K562 (cell line): Measurements from ENCODE around the gene MAGIX. TPM values are rescaled to one million over a fixed set of nuclear protein-coding genes. Genes with fewer than 3 reads are reported as not detected.
"Not testable (repeated sequence)": the region's sequence is repeated elsewhere in the genome, so short reads cannot be mapped to it uniquely, and the experiment has no call there.

Experiments used
- FOSL1 ChIP-seq: fragments of 200-800 bp; sonication (Bioruptor generic); conservative IDR thresholded peaks from 2 replicates; pipeline ENCODE4 v1.6.1; 2016; ENCODE audit warnings: missing genetic modification characterization, missing compliant biosample characterization
- KDM1A ChIP-seq, 2 experiments: fragments of 450-650 bp; IDR thresholded peaks; 2 replicates each; pipeline ENCODE4 v1.6.1; 2016; ENCODE audit warnings: mild to moderate bottlenecking in 2 of 2
- NR2C2 ChIP-seq, 2 experiments: fragments of 200-800 bp in 1 of 2; sonication (Bioruptor generic) in 1 of 2; sonication (generic) in 1 of 2; formaldehyde crosslinking in 1 of 2; IDR thresholded peaks; 2 replicates each; pipeline versions ENCODE4 v1.6.1 to v1.8.0; 2016 to 2022; ENCODE audit warnings: mild to moderate bottlenecking in 1 of 2, missing compliant biosample characterization in 1 of 2, missing genetic modification characterization in 1 of 2, missing genetic modification reagents in 1 of 2
- SMARCC2 ChIP-seq: fragments of 450-650 bp; IDR thresholded peaks from 2 replicates; pipeline ENCODE4 v1.6.1; 2017; ENCODE audit warnings: antibody characterized with exemption, moderate library complexity, mild to moderate bottlenecking, low read depth
- YY1 ChIP-seq, 3 experiments: IDR thresholded peaks; 2 replicates each; pipeline ENCODE4 v1.6.1; 2011; ENCODE audit warnings: low read length in 2 of 3, mild to moderate bottlenecking in 2 of 3, moderate library complexity in 2 of 3, borderline replicate concordance in 1 of 3, control low read depth in 1 of 3, low read depth in 1 of 3; ENCODE audit not compliant: insufficient read depth in 3 of 3, insufficient replicate concordance in 2 of 3, control insufficient read depth in 1 of 3, insufficient read length in 1 of 3; ENCODE audit errors: extremely low read depth in 1 of 3
- ZBTB7A ChIP-seq: IDR thresholded peaks from 2 replicates; pipeline ENCODE4 v1.6.1; 2011; ENCODE audit warnings: low read depth, mild to moderate bottlenecking, low read length, moderate library complexity, borderline replicate concordance; ENCODE audit not compliant: control insufficient read depth
- polyA plus RNA-seq, 8 experiments: library from polyadenylated mRNA; depleted of rRNA in 4 of 8; stranded (reverse) in 5 of 8; unstranded in 3 of 8; fragments of >200 nt; fragmentation: Nextera tagmentation in 2 of 8; fragmentation: Illumina TruSeq in 1 of 8; extraction: Ambion mirVana in 2 of 8; extraction: Trizol in 1 of 8; gene quantifications; 2 replicates each; pipeline versions ENCODE4 v1.2.1 to v1.2.3, GENCODE V29; 2011 to 2014; ENCODE audit warnings: inconsistent platforms in 1 of 8, missing spikeins in 1 of 8
- total RNA-seq, 7 experiments: library from RNA; depleted of rRNA in 6 of 7; stranded (reverse); fragments of >200 nt in 6 of 7; fragmentation: Illumina TruSeq in 2 of 7; extraction: Trizol in 2 of 7; gene quantifications; 2 replicates each; pipeline versions ENCODE4 v1.2.1 to v1.2.3, GENCODE V29; 2011 to 2021; ENCODE audit warnings: low replicate concordance in 1 of 7
- TF ChIP-seq, protein P1 (sequence below): fragments of 200-800 bp; sonication (Bioruptor generic); IDR thresholded peaks from 2 replicates; pipeline ENCODE4 v1.6.1; 2017; ENCODE audit warnings: missing genetic modification characterization, missing compliant biosample characterization
- TF ChIP-seq, protein P2 (sequence below): fragments of 450-650 bp; IDR thresholded peaks from 2 replicates; pipeline ENCODE4 v1.6.1; 2016; ENCODE audit warnings: mild to moderate bottlenecking
- TF ChIP-seq, protein P3 (sequence below): fragments of 450-650 bp; IDR thresholded peaks from 2 replicates; pipeline ENCODE4 v1.6.1; 2016; ENCODE audit warnings: mild to moderate bottlenecking, moderate library complexity

MAGIX gene
- total and polyA plus RNA-seq, 9 of the 15 experiments (the other 6 are each of a cell fraction or from before 2014, with no cell fraction given), result 0.08 to 3.5 (median 0.47) TPM

DNA sequence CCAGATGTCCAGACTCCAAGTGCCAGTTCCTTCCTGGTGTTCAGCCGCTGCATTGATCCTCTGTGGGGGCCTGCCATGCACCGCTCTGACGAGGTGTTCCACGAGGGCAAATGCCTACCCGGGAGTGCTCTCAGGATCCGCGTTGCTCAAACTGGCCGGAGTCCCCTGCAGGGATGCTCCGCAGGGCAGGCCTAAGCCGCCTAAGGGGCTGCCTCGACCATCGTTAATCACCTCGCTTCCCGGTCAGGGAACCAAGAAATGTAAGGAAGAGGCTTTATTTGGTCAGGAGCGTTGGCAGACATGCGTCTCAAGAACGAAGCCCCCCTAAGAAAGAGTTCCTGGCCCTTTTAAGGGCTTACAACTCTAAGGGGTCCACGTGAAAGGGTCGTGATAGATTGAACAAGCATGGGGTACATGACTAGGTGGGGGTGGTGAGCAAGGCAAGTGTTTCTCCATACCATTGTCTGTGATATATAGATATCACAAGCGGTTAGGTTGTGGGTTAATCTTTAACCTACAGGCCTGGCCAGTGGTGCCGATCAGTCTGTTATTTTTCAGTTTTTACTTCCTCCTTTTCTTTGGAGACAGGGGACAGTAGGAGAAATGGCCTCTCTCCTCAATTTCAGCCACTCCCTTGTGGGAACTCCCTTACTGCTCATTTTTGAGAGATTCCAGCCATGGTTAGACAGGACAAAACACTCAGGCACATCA is 14.0 kb upstream of the MAGIX start (continued):
- TF ChIP-seq, protein P1, sequence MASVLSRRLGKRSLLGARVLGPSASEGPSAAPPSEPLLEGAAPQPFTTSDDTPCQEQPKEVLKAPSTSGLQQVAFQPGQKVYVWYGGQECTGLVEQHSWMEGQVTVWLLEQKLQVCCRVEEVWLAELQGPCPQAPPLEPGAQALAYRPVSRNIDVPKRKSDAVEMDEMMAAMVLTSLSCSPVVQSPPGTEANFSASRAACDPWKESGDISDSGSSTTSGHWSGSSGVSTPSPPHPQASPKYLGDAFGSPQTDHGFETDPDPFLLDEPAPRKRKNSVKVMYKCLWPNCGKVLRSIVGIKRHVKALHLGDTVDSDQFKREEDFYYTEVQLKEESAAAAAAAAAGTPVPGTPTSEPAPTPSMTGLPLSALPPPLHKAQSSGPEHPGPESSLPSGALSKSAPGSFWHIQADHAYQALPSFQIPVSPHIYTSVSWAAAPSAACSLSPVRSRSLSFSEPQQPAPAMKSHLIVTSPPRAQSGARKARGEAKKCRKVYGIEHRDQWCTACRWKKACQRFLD, result 0 out of 2 replicates have a peak, but pooled peaks have one; percentile 58
- TF ChIP-seq, protein P2, sequence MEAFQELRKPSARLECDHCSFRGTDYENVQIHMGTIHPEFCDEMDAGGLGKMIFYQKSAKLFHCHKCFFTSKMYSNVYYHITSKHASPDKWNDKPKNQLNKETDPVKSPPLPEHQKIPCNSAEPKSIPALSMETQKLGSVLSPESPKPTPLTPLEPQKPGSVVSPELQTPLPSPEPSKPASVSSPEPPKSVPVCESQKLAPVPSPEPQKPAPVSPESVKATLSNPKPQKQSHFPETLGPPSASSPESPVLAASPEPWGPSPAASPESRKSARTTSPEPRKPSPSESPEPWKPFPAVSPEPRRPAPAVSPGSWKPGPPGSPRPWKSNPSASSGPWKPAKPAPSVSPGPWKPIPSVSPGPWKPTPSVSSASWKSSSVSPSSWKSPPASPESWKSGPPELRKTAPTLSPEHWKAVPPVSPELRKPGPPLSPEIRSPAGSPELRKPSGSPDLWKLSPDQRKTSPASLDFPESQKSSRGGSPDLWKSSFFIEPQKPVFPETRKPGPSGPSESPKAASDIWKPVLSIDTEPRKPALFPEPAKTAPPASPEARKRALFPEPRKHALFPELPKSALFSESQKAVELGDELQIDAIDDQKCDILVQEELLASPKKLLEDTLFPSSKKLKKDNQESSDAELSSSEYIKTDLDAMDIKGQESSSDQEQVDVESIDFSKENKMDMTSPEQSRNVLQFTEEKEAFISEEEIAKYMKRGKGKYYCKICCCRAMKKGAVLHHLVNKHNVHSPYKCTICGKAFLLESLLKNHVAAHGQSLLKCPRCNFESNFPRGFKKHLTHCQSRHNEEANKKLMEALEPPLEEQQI, result 0 out of 2 replicates have a peak, but pooled peaks have one; percentile 18
- TF ChIP-seq, protein P3, sequence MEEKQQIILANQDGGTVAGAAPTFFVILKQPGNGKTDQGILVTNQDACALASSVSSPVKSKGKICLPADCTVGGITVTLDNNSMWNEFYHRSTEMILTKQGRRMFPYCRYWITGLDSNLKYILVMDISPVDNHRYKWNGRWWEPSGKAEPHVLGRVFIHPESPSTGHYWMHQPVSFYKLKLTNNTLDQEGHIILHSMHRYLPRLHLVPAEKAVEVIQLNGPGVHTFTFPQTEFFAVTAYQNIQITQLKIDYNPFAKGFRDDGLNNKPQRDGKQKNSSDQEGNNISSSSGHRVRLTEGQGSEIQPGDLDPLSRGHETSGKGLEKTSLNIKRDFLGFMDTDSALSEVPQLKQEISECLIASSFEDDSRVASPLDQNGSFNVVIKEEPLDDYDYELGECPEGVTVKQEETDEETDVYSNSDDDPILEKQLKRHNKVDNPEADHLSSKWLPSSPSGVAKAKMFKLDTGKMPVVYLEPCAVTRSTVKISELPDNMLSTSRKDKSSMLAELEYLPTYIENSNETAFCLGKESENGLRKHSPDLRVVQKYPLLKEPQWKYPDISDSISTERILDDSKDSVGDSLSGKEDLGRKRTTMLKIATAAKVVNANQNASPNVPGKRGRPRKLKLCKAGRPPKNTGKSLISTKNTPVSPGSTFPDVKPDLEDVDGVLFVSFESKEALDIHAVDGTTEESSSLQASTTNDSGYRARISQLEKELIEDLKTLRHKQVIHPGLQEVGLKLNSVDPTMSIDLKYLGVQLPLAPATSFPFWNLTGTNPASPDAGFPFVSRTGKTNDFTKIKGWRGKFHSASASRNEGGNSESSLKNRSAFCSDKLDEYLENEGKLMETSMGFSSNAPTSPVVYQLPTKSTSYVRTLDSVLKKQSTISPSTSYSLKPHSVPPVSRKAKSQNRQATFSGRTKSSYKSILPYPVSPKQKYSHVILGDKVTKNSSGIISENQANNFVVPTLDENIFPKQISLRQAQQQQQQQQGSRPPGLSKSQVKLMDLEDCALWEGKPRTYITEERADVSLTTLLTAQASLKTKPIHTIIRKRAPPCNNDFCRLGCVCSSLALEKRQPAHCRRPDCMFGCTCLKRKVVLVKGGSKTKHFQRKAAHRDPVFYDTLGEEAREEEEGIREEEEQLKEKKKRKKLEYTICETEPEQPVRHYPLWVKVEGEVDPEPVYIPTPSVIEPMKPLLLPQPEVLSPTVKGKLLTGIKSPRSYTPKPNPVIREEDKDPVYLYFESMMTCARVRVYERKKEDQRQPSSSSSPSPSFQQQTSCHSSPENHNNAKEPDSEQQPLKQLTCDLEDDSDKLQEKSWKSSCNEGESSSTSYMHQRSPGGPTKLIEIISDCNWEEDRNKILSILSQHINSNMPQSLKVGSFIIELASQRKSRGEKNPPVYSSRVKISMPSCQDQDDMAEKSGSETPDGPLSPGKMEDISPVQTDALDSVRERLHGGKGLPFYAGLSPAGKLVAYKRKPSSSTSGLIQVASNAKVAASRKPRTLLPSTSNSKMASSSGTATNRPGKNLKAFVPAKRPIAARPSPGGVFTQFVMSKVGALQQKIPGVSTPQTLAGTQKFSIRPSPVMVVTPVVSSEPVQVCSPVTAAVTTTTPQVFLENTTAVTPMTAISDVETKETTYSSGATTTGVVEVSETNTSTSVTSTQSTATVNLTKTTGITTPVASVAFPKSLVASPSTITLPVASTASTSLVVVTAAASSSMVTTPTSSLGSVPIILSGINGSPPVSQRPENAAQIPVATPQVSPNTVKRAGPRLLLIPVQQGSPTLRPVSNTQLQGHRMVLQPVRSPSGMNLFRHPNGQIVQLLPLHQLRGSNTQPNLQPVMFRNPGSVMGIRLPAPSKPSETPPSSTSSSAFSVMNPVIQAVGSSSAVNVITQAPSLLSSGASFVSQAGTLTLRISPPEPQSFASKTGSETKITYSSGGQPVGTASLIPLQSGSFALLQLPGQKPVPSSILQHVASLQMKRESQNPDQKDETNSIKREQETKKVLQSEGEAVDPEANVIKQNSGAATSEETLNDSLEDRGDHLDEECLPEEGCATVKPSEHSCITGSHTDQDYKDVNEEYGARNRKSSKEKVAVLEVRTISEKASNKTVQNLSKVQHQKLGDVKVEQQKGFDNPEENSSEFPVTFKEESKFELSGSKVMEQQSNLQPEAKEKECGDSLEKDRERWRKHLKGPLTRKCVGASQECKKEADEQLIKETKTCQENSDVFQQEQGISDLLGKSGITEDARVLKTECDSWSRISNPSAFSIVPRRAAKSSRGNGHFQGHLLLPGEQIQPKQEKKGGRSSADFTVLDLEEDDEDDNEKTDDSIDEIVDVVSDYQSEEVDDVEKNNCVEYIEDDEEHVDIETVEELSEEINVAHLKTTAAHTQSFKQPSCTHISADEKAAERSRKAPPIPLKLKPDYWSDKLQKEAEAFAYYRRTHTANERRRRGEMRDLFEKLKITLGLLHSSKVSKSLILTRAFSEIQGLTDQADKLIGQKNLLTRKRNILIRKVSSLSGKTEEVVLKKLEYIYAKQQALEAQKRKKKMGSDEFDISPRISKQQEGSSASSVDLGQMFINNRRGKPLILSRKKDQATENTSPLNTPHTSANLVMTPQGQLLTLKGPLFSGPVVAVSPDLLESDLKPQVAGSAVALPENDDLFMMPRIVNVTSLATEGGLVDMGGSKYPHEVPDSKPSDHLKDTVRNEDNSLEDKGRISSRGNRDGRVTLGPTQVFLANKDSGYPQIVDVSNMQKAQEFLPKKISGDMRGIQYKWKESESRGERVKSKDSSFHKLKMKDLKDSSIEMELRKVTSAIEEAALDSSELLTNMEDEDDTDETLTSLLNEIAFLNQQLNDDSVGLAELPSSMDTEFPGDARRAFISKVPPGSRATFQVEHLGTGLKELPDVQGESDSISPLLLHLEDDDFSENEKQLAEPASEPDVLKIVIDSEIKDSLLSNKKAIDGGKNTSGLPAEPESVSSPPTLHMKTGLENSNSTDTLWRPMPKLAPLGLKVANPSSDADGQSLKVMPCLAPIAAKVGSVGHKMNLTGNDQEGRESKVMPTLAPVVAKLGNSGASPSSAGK, result peak; percentile 88
- not testable (repeated sequence) for TF ChIP-seq NR2C2 (CRISPR knock-in tag; IDR thresholded peaks at IDR 0.05)
- TF ChIP-seq NR2C2 (tag; IDR thresholded peaks at IDR 0.05) (peak; percentile 67), FOSL1 (peak; percentile 45), ZBTB7A (peak; percentile 47; the same call in 1 of the 2 replicates), KDM1A (IDR thresholded peaks at IDR 0.05) (peak; percentile 28 to 46; a peak in 2 of 4 replicates), SMARCC2 (peak; percentile 56; the same call in 1 of the 2 replicates), YY1 (IDR thresholded peaks at IDR 0.05; ENCODE audit: borderline replicate concordance in 1 of 3, control insufficient read depth in 1 of 3, extremely low read depth in 1 of 3, insufficient read depth in 3 of 3, insufficient read length in 1 of 3, insufficient replicate concordance in 2 of 3, low read depth in 1 of 3, low read length in 2 of 3) (peak in 1 of 3 experiments; percentile 64)
